LNCAP (cell line): Measurements from ENCODE around the gene ESRRA.

ENCODE experiments used
- CTCF ChIP-seq: fragments of 450-650 bp; IDR thresholded peaks from 2 replicates; pipeline ENCODE4 v1.5.1; 2017; ENCODE audit warnings: mild to moderate bottlenecking

The ESRRA gene

GRCh38 chr11:64305075-64305690 lies at the start of gene ESRRA:
ESRRA (plus strand) TSS chr11:64305524; CDS start chr11:64307180, 1,656 bp downstream.
- TF ChIP-seq CTCF = no peak

GRCh38 chr11:64256300-64256699 lies 49.0 kb upstream of the ESRRA start:
- no peak for TF ChIP-seq CTCF

- TF ChIP-seq CTCF = no peak
These were observed 47.0 kb upstream of the ESRRA start for GRCh38 chr11:64258356-64258755.

- TF ChIP-seq CTCF = no peak
These were observed 46.3 kb upstream of the ESRRA start for GRCh38 chr11:64258946-64259532.

- TF ChIP-seq CTCF = no peak
These were observed 45.7 kb upstream of the ESRRA start for GRCh38 chr11:64259533-64260067.

GRCh38 chr11:64260147-64260708 lies 45.1 kb upstream of the ESRRA start:
- TF ChIP-seq CTCF = no peak

GRCh38 chr11:64261556-64262080 lies 43.7 kb upstream of the ESRRA start:
- no peak for TF ChIP-seq CTCF
